PC-9 (cell line): ENCODE results near the gene TNS1.

Experiments used
- EZH2 ChIP-seq: fragments of 200-600 bp; sonication (generic); IDR thresholded peaks from 2 replicates; pipeline ENCODE4 v1.8.0; 2017; ENCODE audit warnings: antibody characterized with exemption, low read depth
- TF ChIP-seq, protein P1 (sequence below): fragments of 200-600 bp; sonication (generic); conservative IDR thresholded peaks from 2 replicates; pipeline ENCODE4 v1.6.1; 2017; ENCODE audit warnings: mixed run types, antibody characterized with exemption, mild to moderate bottlenecking, moderate library complexity

DNA sequence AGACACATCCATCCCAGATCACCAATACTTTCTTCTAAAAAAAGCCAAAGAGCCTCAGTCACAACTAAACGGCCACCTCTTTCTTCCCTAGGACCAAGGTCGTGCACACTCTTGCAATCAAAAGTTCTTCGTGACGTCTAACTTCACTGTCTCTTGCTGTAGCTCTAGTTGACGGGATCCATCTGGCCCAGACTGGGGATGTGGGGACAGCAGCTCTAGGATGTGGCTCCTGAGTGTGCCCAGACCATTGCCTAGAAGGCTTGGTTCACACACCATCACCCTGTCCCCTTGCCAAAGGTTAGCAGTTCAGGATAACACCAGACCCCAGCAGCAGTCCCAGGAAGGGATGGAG lies 98.2 kb downstream of the TNS1 start:
- no peak for TF ChIP-seq EZH2
- TF ChIP-seq, protein P1, sequence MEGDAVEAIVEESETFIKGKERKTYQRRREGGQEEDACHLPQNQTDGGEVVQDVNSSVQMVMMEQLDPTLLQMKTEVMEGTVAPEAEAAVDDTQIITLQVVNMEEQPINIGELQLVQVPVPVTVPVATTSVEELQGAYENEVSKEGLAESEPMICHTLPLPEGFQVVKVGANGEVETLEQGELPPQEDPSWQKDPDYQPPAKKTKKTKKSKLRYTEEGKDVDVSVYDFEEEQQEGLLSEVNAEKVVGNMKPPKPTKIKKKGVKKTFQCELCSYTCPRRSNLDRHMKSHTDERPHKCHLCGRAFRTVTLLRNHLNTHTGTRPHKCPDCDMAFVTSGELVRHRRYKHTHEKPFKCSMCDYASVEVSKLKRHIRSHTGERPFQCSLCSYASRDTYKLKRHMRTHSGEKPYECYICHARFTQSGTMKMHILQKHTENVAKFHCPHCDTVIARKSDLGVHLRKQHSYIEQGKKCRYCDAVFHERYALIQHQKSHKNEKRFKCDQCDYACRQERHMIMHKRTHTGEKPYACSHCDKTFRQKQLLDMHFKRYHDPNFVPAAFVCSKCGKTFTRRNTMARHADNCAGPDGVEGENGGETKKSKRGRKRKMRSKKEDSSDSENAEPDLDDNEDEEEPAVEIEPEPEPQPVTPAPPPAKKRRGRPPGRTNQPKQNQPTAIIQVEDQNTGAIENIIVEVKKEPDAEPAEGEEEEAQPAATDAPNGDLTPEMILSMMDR, result no peak
